ENCODE results near the gene ARHGAP22. TPM values are rescaled to one million over a fixed set of nuclear protein-coding genes. Genes with fewer than 3 reads are reported as not detected.

The ARHGAP22 gene
- total RNA-seq, 1 donor from 2014 or later = 86.3 TPM

DNA sequence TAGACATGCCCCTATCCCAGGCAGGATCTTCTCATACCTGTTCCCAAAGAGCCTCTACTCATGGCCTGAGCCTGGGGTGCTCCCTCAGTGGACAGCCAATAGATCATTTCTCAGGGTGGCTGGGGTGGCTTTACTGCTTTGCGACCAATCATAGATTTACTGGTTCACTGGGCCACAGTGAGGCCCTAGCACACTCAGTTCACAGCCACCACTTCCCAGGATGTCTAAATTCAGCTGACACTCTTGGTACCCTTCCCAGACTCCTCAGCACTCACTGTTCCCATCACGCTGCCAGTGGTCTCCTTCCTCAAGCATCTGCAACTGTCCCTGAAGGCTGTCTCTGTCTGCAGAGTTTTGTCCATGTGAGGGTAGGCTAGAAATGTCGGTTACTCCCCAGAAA is 50.6 kb downstream of the ARHGAP22 start:
- DNase-seq (ENCODE audit: low read depth, low spot score) = no peak

DNA sequence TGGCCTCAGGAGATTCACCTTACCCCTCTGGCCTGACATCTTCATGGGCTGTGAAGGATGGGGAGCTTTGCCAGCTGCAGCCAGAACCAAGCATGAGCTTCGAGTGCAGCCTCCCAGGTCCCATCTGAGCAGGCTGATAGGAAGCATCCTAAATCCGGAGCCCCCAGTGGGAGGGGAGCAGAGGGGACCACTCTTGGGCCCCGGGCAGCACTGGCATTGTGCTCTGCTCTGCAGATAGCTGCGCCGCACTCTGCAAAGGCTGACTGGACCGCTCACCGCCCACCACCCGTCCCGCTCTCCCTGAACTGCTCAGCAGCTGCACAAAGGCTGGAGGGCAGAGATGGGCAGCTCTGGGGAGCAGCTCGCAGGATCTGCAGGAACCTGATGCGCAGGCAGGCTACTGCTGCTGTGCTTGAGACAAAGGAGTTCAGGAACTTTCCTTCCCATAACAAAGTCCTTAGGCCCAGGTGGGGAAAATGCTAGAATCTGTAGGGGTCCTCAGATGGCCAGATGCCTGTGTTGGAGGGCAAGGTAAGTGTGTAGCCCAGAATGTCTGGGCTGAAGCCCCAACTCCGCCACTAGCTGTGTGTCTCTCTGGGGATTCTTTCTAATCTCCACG is 51.8 kb downstream of the ARHGAP22 start:
- no peak for DNase-seq (ENCODE audit: low read depth, low spot score)

DNA sequence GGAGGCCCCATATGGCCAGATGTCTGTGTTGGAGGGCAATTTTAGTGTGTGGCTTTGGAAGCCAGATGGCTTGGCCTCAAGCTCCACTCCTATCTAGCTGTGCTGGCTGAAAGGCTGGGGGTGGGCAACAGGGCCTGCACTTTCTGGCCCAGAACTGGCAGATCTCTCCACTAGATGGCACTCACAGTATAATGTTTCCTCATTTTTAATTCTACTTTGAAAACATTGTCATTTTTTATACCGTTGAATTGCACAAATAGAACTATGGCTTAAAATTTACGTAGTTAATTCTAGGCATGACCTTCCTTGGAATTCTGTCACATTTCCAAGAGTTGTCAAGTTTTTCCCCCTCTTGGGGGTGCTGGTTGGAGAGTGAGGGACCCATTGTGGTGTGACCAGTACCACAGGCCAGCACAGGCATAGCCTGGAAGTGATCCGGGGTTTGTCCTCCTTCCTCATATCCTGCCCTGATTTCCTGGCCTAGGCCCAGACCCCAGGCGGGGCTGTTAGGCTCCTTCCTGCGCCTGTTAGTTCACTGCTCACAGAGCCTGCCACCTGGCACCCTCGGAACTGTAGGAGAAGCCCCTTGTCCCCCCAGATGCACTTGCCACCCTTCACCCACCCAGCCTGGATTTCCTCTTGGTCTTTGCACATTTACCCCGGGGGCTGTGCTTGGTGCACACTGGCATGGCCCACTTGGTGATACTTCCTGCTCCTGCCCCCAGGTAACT is 52.8 kb downstream of the ARHGAP22 start:
- DNase-seq (ENCODE audit: low read depth, low spot score) = no peak

DNA sequence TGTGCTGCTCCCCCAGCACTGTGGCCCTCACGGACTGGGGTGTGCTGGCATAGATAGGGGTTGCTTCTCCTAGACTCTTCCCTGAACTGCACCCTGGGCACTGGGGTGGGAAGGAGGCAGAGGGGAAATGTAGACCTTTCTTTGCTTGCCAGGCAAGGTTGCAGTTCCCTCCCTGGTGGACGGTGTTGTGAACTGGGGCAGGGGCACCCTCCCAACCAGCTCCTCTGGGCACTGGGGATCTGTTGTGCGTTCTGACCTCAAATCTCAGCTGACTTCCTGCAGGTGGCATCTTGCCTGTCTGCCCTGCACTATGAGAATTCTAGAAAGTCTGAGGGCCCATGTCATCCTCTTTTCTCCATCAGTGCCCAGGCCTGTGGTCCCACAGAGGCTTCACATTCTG is 53.9 kb downstream of the ARHGAP22 start:
- no peak for DNase-seq (ENCODE audit: low read depth, low spot score)

DNA sequence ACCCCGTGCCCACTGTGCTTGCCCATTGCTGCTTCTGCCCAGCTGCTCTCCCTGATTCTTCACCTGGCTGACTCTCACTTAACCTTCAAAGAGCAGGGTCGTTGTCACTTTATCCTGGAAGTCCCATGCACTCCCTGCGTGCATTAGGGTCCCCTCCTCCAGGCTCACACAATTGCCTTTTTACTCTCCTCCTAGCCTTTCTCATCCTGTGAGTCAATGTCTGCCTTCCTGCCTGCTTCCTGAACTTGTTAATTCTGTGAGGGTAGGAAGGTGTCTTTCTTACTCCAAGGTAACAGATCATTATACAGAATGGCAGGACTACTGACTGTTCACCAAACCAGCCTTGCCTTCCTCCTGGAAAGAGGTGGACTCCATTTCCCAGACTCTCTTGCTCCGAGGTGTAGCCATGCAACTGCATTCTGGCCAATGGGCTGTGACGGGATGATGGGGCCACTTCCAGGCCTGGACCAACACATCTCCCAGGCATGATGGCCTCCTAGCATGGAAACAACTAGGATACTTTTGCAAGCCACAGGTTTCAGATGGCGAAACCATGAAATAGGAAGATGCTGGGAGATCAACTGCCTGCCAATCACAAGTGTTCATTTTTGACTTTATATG is 54.7 kb downstream of the ARHGAP22 start:
- no peak for DNase-seq (ENCODE audit: low read depth, low spot score)

DNA sequence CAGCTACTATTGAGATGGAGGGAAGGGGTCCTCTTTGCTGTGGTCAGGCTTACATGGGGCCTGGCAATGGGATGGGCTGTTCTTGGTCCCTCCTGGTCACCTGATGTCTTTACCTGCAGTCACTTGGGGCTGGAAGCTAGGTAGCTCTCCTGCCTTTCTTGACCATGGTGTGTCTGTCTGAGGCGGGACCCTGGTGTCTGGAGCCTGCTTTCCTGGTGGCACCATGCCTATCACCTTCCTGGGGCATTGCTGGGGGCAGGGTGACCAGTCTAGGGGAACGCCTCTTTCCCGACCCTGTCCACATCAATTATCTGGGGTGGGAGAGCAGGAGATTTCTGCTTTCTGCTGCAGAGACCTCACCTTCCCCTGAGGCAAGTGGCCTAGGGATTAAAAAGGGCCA is 55.6 kb downstream of the ARHGAP22 start:
- DNase-seq (ENCODE audit: low read depth, low spot score) = no peak

DNA sequence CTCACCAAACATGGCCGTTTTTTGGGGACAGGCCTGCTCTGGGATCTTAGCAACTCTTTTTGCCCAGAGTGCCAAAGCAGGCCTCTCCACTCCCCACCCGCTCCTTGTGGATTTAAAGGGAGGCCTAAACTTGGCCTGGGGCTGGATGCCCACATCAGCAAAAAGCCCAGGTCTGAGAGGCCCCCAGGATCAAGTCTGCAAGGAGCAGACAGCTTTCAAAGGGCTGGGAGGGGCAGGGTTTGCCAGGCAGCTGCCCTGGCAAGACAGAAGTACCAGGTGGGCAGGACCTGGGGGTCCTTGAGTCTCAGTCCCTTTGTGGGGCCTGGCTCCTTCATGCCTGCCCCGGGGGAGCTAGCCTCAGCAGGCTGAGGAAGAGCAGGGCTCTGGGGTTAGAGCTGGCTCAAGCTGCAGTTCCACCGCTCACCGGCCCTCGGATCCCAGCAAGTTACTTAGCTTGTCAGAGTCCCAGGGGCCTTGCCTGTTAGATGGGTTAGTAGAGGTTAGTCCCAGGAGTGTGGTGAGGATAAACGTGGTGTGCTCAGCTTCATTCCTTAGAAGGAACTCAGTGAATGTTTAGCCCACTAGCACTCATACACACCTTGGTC is 56.2 kb downstream of the ARHGAP22 start:
- DNase-seq (ENCODE audit: low read depth, low spot score) = no peak

DNA sequence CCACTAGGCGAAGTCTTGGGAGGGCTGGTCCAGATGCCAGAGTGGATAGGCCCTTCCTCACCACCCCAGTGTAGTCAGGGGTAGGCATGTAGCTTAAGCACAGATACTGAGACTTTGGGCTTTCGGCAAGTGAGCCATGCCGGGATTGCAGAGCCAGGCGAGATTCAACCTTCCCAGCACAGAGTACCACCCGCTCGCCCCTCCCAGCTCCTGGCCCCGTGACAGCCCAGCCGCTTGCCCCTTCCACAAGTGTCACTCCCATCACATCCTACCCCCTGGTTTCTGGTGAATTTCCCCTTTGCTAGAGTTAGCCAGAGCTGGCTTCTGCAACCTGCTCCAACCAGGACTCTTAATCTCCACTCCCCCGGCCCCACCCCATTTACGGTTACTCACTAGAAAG is 56.9 kb downstream of the ARHGAP22 start:
- DNase-seq (ENCODE audit: low read depth, low spot score) = no peak

DNA sequence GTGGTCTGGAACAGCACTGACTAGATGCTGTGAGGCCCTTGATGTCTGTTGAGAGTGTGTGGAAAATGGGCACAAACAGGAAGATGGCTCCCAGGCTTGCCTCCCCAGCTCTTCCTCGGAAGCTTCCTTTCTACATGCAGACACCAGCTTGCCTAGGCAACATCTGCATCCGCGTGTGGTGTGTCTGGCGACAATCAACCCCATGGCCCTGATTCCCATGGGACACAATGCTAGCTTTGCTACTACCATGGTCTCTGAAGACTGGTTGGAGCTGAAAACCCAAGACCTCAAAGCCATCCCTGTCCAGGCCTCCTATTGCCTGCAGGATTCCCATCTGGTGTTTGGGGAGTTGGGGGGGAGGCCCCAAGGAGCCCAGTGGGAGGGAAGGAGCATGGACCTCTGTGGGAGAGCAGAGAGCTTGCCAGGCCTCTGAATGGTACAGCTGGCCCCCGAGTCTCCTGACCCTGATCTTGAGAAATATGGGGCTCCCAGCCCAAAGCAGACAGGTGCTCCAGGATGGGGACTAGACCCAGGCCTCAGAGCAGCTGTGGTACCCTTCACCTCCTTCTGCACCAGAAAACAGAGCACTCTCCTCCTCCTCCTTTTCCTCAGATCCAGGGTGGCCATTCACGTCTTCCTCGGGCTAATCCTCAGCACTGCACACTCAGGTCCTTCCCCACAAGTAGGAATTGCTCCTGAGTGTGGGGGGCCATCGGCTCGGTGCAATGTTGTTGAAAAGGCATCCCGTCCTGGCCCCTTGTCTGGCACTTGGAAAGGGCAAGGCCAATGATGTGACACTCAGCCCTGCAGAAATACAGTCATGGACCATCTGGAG is 57.6 kb downstream of the ARHGAP22 start:
- DNase-seq (ENCODE audit: low read depth, low spot score) = no peak

DNA sequence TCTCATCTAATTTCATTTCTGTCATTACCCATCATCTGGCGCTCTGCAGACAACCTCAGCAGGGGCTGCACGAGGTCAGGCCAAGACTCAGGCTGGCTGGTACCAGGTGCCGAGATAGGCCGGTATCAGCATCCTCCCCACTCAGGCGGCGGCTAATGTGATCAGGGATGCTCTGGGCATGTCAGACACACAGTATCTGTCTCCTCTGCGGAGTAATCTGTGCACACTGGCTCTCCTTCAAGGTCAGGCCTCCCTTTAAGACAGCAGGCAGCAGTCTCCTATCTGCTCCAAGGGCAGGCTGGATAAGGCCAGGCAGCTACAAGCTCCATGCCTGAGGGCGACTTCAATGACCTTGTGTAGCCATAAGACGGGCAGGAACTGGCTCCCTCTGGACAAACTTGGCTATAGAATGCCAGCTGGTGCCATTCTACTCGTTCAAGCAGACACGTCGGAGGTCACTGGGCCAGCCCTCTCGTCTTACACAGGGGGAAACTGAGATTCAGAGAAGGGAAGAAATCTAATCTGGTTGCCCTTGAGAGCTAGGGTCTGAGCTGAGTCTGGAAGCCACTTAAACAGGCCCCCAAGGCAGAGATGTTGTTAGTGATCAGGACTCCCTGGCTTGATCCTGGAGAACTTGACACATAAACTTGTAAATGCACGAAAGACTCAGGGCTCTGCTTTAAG is 59.3 kb downstream of the ARHGAP22 start:
- no peak for DNase-seq (ENCODE audit: low read depth, low spot score)

DNA sequence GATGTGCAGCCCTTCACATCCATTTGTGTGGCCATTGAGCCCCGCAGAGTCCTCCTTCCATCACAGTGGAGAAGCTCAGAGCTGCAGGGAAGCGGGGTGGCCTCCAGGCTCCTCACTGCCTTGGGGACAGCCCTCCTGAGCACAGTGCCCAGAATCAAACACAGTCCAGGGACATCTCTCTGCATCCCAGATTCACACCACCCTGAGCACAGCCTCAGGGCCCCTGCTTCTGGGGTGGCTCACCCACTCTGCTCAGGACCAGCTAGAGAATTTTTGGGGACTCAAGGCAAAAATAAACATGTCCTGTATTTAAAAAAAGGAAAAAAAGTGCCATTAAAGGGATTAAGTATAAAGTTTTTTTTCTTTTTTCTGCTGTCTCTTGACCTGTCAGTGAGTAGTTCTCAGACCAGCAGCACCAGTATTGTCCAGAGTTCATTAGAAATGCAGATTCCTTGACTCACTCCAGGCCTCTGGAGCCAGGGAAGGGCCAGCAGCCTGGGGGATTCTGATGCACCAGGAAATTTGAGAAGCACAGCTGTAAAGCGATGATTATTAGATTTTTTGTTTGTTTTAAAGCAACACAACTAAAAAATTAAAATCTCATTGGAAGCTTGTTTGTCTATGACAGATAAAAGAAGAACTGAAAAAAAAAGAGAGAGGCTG is 61.6 kb downstream of the ARHGAP22 start:
- DNase-seq (ENCODE audit: low read depth, low spot score) = no peak

DNA sequence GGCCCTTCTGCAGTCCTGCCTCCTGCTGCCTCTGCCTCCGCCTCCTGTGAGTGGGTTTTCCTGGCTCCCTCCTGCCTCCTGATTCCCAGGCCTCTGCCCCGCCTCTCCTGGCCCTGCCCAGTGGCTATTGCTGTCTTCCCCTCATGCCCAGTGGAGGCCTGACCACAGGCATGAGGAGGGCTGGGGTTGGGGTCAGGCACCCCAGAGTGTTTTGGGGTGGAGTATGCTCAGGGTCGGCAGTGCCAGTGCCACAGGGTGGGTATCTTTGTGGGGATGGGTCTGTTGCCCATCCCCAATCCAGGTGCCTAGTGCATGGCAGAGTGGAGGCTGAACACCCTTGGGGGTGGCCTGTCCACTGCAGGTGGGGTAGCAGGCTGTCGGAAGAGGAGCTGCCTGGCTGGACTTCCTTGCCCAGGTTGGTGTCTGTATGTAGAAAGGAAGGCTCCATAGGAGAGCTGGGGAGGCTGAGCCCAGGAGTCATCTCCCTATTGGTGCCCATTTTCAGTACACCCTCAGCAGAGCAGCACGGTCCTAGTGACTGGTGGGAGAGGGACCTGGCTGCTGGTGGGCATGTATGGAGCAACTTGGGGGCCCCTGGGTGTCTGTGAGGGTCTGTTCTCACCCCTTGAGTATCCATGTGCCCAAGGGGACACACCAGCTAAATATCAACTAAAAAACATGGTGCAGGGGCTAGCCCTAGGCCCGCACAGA is 62.2 kb downstream of the ARHGAP22 start:
- DNase-seq (ENCODE audit: low read depth, low spot score) = no peak

DNA sequence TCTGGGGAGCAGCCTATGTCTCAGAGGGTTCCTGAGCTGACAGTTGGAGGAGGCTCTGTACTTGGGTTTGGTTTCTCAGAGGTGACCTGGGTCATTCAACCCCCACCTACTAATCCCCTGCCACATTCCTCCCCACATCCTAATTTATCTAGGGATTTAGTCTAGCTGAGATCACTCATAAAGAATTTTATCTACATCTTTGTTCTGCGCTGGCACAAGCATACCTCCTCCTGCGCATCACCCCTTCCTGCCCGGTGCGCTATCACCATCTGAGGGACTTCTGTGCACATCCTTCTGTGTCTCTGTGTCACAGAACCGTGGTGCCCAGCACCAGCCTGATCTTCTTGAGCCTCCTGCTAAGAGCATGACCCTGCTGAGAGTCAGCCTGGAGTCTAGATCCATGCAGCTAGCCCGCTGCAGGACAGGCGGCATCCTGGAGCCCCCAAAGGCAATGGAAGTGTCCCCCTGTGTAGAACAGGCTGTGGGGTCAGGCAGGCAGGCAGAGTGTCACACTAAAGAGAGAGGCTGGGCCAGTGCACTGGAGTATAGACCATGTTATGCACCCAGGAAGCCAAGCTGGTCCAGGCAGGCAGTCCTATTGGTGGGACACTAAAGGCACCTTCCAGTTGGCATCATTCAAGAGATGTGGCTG is 63.6 kb downstream of the ARHGAP22 start:
- DNase-seq (ENCODE audit: low read depth, low spot score) = no peak

DNA sequence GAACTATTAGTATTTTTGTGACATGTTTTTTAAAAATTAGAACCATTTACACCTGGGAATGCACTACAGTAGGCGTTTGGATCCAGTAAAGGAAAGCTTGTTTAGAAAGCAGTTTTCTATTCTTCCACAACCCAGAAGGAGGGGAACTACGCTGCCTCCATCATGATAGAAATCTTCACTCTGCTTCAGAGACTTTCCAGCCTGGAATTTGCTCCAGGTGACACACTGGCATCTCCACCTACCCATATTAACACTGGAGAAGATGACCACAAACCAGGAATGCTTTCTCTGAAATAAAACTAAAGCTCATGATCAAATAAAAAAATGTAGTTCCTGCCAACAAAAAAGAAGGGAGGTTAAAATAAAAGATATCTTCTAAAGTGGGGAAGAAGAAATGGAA is 66.3 kb downstream of the ARHGAP22 start:
- DNase-seq (ENCODE audit: low read depth, low spot score) = no peak

DNA sequence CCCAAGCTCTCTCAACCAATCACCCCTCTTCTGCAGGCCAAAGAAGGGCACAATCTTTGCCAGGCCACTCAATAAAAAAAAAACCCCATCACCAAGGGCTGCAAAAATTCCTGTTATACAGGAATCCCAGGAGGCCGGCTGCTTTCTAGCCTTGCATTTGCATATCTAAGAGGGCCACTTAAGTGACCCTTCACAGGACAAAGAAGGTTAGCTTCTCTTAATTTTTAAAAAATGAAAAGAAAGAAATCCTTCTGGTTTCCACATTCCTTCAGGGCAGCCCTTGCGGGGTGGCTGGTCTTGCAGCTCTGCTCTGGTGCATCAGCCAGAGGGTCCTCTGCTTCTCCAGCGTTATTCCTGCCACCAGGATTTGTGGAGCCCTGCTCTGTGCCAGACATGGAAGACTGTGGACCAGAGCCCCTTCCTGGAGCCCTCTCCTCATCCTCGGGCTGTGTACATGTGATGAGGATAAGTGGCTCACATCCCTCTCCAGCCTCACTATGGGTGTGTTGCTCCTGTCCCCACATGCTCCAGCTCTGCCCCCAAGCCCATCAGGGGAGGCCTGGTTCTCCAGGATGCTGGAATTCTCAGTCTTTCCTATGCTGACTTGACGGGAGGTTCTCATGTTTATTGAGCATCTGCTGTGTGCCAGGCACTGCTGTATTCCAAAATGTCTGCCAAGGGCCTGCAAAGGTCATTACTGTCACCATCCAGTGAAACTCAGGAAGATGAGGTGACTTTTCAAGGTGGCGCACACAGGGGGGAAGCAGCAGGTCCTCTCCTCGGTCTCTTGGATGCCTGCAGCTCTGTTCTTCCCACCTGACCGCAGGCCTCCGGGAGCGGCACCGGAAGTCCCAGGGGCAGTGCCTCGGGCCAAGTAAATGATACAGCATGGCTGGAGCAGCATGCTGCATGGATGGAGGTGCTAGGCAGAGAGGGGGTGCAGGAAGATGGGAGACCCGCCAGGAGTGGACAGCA is 67.7 kb downstream of the ARHGAP22 start:
- no peak for DNase-seq (ENCODE audit: low read depth, low spot score)

DNA sequence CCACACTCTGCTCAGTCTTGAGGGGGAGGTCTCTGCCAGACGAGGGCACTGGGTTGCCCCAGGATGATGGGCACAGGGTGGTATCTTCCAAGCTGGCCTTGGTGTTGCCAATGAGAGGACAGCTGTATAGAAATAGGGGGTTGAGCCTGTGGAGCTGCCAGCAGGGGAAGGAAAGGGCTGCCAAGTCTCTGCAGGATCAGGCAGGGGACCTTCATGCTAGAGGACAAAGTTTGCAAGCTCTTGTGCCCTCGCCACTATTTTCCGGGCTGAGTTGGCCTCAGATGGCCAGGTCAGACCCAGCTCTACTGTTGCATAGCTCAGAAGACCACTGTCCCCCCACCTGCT is 68.7 kb downstream of the ARHGAP22 start:
- no peak for DNase-seq (ENCODE audit: low read depth, low spot score)

DNA sequence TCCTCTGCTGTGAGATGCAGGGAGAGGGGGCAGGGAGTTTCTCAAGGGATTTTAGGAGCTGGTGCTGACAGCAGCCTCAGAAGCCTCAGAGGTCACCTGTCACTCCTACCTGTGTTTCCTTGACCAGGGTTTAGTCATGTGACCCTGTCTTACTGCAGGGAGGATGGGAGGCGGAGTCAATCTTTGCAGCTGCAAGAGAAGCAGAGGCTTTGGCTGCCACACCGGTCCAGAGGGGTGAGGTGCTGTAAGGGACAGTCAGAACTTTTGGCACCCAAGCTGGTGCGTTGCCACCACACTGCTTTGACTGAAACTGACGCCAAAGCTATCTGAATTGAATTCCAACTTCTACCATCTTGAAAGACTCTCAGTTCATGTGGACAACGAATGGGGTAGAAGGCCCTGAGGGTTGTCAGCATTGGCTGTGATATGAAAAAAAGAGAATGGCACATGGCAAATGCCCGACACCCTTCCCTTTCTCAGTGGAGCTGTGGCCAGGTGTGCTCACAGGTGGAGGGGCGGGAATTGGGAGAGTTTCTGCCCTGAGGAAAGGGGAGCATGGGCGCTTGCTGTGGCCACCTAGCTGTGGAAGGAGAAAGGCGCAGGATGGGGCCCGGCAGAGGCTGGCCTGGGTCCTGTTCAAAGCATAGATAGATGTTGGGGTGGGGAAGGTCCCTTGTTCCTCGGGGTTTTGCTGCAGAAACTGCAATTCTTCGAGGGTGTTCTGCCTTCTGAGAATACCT is 69.3 kb downstream of the ARHGAP22 start:
- DNase-seq (ENCODE audit: low read depth, low spot score) = no peak

All from pulmonary artery endothelial cell (primary cell).